GM19239 (cell line): ENCODE data around the gene MATN4.
"Not testable (repeated sequence)": the region's sequence is repeated elsewhere in the genome, so short reads cannot be mapped to it uniquely, and the experiment has no call there.

Source experiments
- DNase-seq: peaks from one replicate; pipeline ENCODE4 v3.0.0; 2011; ENCODE audit warnings: low spot score; ENCODE audit not compliant: insufficient read length
- FAIRE-seq: peaks from 2 replicates; lab custom pipeline; 2011; peaks lifted over from hg19 to GRCh38; lab: Jason Lieb, UNC

The MATN4 gene

GRCh38 chr20:45308117-45308778 is at the start of gene MATN4:
Gene MATN4 (minus strand): TSS chr20:45308299. CDS start chr20:45305582, 2,717 bp downstream.
- FAIRE-seq, result no peak
- no peak for DNase-seq

- DNase-seq (no peak), FAIRE-seq (no peak)
Observed at GRCh38 chr20:45355209-45356084, 47.3 kb upstream of the MATN4 start.

GRCh38 chr20:45354423-45355208 is 46.5 kb upstream of the MATN4 start:
- no peak for DNase-seq
- FAIRE-seq, result no peak

GRCh38 chr20:45353746-45354145 is 45.6 kb upstream of the MATN4 start:
- FAIRE-seq, result no peak
- no peak for DNase-seq

GRCh38 chr20:45352729-45353128 is 44.6 kb upstream of the MATN4 start:
- DNase-seq (no peak), FAIRE-seq (no peak)

- FAIRE-seq, DNase-seq: not testable (repeated sequence)
Observed at GRCh38 chr20:45350795-45351194, 42.7 kb upstream of the MATN4 start.

- DNase-seq (no peak), FAIRE-seq (no peak)
Observed at GRCh38 chr20:45350217-45350616, 42.1 kb upstream of the MATN4 start.

GRCh38 chr20:45347936-45348778 is 40.1 kb upstream of the MATN4 start, which contains the start of gene SDC4:
Gene SDC4 (minus strand): TSS chr20:45348424. CDS start chr20:45348384, 40 bp downstream.
- FAIRE-seq, result no peak
- no peak for DNase-seq

GRCh38 chr20:45347297-45347935 is 39.3 kb upstream of the MATN4 start:
- FAIRE-seq (no peak), DNase-seq (no peak)

- DNase-seq (no peak), FAIRE-seq (no peak)
Observed at GRCh38 chr20:45346851-45347250, 38.8 kb upstream of the MATN4 start.

GRCh38 chr20:45346291-45346718 is 38.2 kb upstream of the MATN4 start:
- FAIRE-seq (no peak), DNase-seq (no peak)

- no peak for DNase-seq
- FAIRE-seq, result no peak
Observed at GRCh38 chr20:45345104-45345936, 37.2 kb upstream of the MATN4 start.

GRCh38 chr20:45344168-45344860 is 36.2 kb upstream of the MATN4 start:
- FAIRE-seq (no peak), DNase-seq (no peak)

- DNase-seq (no peak), FAIRE-seq (no peak)
Observed at GRCh38 chr20:45343532-45344167, 35.6 kb upstream of the MATN4 start.

- FAIRE-seq, result no peak
Observed at GRCh38 chr20:45342855-45343531, 34.9 kb upstream of the MATN4 start.

GRCh38 chr20:45341939-45342854 is 34.1 kb upstream of the MATN4 start:
- FAIRE-seq (no peak), DNase-seq (no peak)

More at GRCh38 chr20:45342855-45343531, 34.9 kb upstream of the MATN4 start:
- DNase-seq, result no peak
